Vagina (tissue), 2 donors: ENCODE data around the gene FRY.

Experiments used
- CTCF ChIP-seq, 3 experiments: fragments of 450-650 bp in 2 of 3; fragments of 200-600 bp in 1 of 3; sonication (generic) in 1 of 3; IDR thresholded peaks; one replicate each; pipeline ENCODE4 v1.5.1; 2017 to 2019; ENCODE audit warnings: antibody characterized with exemption in 3 of 3, mild to moderate bottlenecking in 2 of 3, moderate library complexity in 2 of 3
- POLR2A ChIP-seq, 2 donors: fragments of 450-650 bp; IDR thresholded peaks; one replicate each; pipeline ENCODE4 v1.6.1; 2017; ENCODE audit warnings: antibody characterized with exemption in 2 of 2, mild to moderate bottlenecking in 2 of 2, moderate library complexity in 2 of 2
- POLR2AphosphoS5 ChIP-seq, 2 donors: sonication (generic); formaldehyde crosslinking; IDR thresholded peaks; one replicate each; pipeline ENCODE4 v1.9.0; 2017; ENCODE audit warnings: antibody characterized with exemption in 2 of 2, mild to moderate bottlenecking in 2 of 2, low read depth in 1 of 2; ENCODE audit not compliant: insufficient read depth in 1 of 2

- TF ChIP-seq CTCF (IDR thresholded peaks at IDR 0.05) (no peak), POLR2AphosphoS5 (IDR thresholded peaks at IDR 0.05; ENCODE audit: insufficient read depth in 1 of 2, low read depth in 1 of 2) (no peak), POLR2A (IDR thresholded peaks at IDR 0.05) (no peak)
Observed at GRCh38 chr13:32126756-32127155, 95.2 kb downstream of the FRY start.
